T-helper 2 cell (primary cell): ENCODE results near the gene PCDHB16.
"Not testable (repeated sequence)": the region's sequence is repeated elsewhere in the genome, so short reads cannot be mapped to it uniquely, and the experiment has no call there.

Experiments used
- DNase-seq, 5 experiments: peaks; one replicate each; pipeline versions ENCODE4 v3.0.0 to v3.0.0-alpha.2; 2012 to 2022

PCDHB16 gene

GRCh38 chr5:141184117-141184855, 2.1 kb downstream of the PCDHB16 start:
- not testable (repeated sequence) for DNase-seq

- peak in 3 of 5 experiments; percentile 10 to 26 (median 10) for DNase-seq
Observed at GRCh38 chr5:141186897-141187512, 4.8 kb downstream of the PCDHB16 start, which contains the start of gene PCDHB9. Gene PCDHB9 (plus strand): TSS chr5:141187161. CDS start chr5:141187319, 158 bp downstream.

- DNase-seq = not testable (repeated sequence)
Observed at GRCh38 chr5:141188682-141189081, 6.5 kb downstream of the PCDHB16 start.

GRCh38 chr5:141189131-141189530, 6.9 kb downstream of the PCDHB16 start:
- not testable (repeated sequence) for DNase-seq

GRCh38 chr5:141192110-141192725, 10.0 kb downstream of the PCDHB16 start, which contains the start of gene PCDHB10:
Gene PCDHB10 (plus strand): TSS chr5:141192353. CDS start chr5:141192553, 200 bp downstream.
- DNase-seq = peak in 1 of 5 experiments; percentile 5

GRCh38 chr5:141194332-141194731, 12.1 kb downstream of the PCDHB16 start:
- DNase-seq = not testable (repeated sequence)

GRCh38 chr5:141196363-141196762, 14.2 kb downstream of the PCDHB16 start:
- no peak for DNase-seq

- DNase-seq = no peak
Observed at GRCh38 chr5:141199359-141200235, 17.4 kb downstream of the PCDHB16 start, which contains the start of gene PCDHB11. Gene PCDHB11 (plus strand): TSS chr5:141199627. CDS start chr5:141199775, 148 bp downstream.

- not testable (repeated sequence) for DNase-seq
Observed at GRCh38 chr5:141201126-141201525, 18.9 kb downstream of the PCDHB16 start.

GRCh38 chr5:141201646-141202045, 19.5 kb downstream of the PCDHB16 start:
- DNase-seq = not testable (repeated sequence)

GRCh38 chr5:141208478-141208877, 26.3 kb downstream of the PCDHB16 start, which contains the start of gene PCDHB12:
Gene PCDHB12 (plus strand): TSS chr5:141208719. CDS start chr5:141208908, 189 bp downstream.
- DNase-seq = no peak

GRCh38 chr5:141210281-141210680, 28.1 kb downstream of the PCDHB16 start:
- DNase-seq = not testable (repeated sequence)

- DNase-seq = not testable (repeated sequence)
Observed at GRCh38 chr5:141210849-141211248, 28.7 kb downstream of the PCDHB16 start.

- DNase-seq = not testable (repeated sequence)
Observed at GRCh38 chr5:141213656-141214339, 31.6 kb downstream of the PCDHB16 start, which contains the start of gene PCDHB13. Gene PCDHB13 (plus strand): TSS chr5:141213919. CDS start chr5:141214124, 205 bp downstream.

- DNase-seq = not testable (repeated sequence)
Observed at GRCh38 chr5:141214583-141214982, 32.4 kb downstream of the PCDHB16 start.

- DNase-seq = not testable (repeated sequence)
Observed at GRCh38 chr5:141215504-141215903, 33.3 kb downstream of the PCDHB16 start.

- DNase-seq = not testable (repeated sequence)
Observed at GRCh38 chr5:141216035-141216434, 33.8 kb downstream of the PCDHB16 start.

GRCh38 chr5:141223112-141223783, 41.1 kb downstream of the PCDHB16 start, which contains the start of gene PCDHB14:
Gene PCDHB14 (plus strand): TSS chr5:141223343. CDS start chr5:141223506, 163 bp downstream.
- DNase-seq = peak in 1 of 5 experiments; percentile 6

GRCh38 chr5:141224844-141225243, 42.7 kb downstream of the PCDHB16 start:
- DNase-seq = not testable (repeated sequence)

GRCh38 chr5:141225421-141225820, 43.2 kb downstream of the PCDHB16 start:
- not testable (repeated sequence) for DNase-seq
